NCI-H748 treated with DMSO at 0.1 percent for 48 hours (cell line): ENCODE measurements around the gene PRKCD.

ENCODE experiments used
- DNase-seq: peaks from one replicate; lab custom pipeline; 2025; lab: John Stamatoyannopoulos, UW

PRKCD gene

GRCh38 chr3:53155760-53156159 is 5.2 kb upstream of the PRKCD start:
- DNase-seq, result no peak

- no peak for DNase-seq
These were observed 4.6 kb upstream of the PRKCD start for GRCh38 chr3:53156368-53156834.

GRCh38 chr3:53157974-53158580 is 2.9 kb upstream of the PRKCD start:
- no peak for DNase-seq

- DNase-seq, result no peak
These were observed 2.2 kb upstream of the PRKCD start for GRCh38 chr3:53158765-53159155.

GRCh38 chr3:53159156-53160060 is 1.6 kb upstream of the PRKCD start:
- DNase-seq, result no peak

GRCh38 chr3:53160061-53160659 is 849 bp upstream of the PRKCD start:
- DNase-seq, result no peak

GRCh38 chr3:53161450-53161819 is 426 bp downstream of the PRKCD start:
- no peak for DNase-seq

GRCh38 chr3:53161820-53162671 is 1.0 kb downstream of the PRKCD start:
- no peak for DNase-seq

GRCh38 chr3:53162672-53163443 is 1.8 kb downstream of the PRKCD start:
- DNase-seq, result no peak

- no peak for DNase-seq
These were observed 2.7 kb downstream of the PRKCD start for GRCh38 chr3:53163444-53164387.

GRCh38 chr3:53164911-53165310 is 3.9 kb downstream of the PRKCD start:
- DNase-seq, result no peak

- no peak for DNase-seq
These were observed 5.2 kb downstream of the PRKCD start for GRCh38 chr3:53166206-53166605.

GRCh38 chr3:53166781-53167291 is 5.8 kb downstream of the PRKCD start:
- no peak for DNase-seq

GRCh38 chr3:53167418-53168174 is 6.6 kb downstream of the PRKCD start:
- DNase-seq, result no peak

GRCh38 chr3:53168175-53168923 is 7.3 kb downstream of the PRKCD start:
- DNase-seq, result no peak

- DNase-seq, result no peak
These were observed 8.2 kb downstream of the PRKCD start for GRCh38 chr3:53169045-53169831.

- no peak for DNase-seq
These were observed 8.9 kb downstream of the PRKCD start for GRCh38 chr3:53169832-53170324.
